Measurements from ENCODE around the gene MDM4. TPM values are rescaled to one million over a fixed set of nuclear protein-coding genes. Genes with fewer than 3 reads are reported as not detected.

Gene MDM4
- total RNA-seq, 2 donors from 2014 or later, result 65.5 to 161 TPM

GRCh38 chr1:204475656-204476432 is 40.4 kb upstream of the MDM4 start:
- Histone ChIP-seq H3K27me3 (ENCODE audit: control insufficient read depth, insufficient read depth, low read length, poor library complexity, severe bottlenecking) (no peaks in the 10 kb centered on the region), H3K4me3 (ENCODE audit: low read length) (no peak overlapping the region), H3K4me1 (ENCODE audit: control insufficient read depth, insufficient read depth, low read length) (no peaks in the 10 kb centered on the region), H3K9me3 (ENCODE audit: control insufficient read depth, low read length) (no peaks in the 10 kb centered on the region), H3K27ac (ENCODE audit: low read depth, low read length) (no peak overlapping the region), H3K36me3 (ENCODE audit: control insufficient read depth, insufficient read depth, low read length) (peaks cover under 1% of the 10 kb centered on the region), H3K9ac (ENCODE audit: extremely low read depth, low read length, poor library complexity, severe bottlenecking) (no peak overlapping the region)
- Mint-ChIP-seq H3K27ac (no peak overlapping the region), H3K9me3 (no peaks in the 10 kb centered on the region), H3K4me3 (no peak overlapping the region), H3K36me3 (ENCODE audit: low read depth) (peaks cover 3% of the 10 kb centered on the region), H3K27me3 (ENCODE audit: insufficient read depth) (peaks cover 4% of the 10 kb centered on the region), H3K4me1 (peaks cover 31% of the 10 kb centered on the region)
- TF ChIP-seq, protein P1, sequence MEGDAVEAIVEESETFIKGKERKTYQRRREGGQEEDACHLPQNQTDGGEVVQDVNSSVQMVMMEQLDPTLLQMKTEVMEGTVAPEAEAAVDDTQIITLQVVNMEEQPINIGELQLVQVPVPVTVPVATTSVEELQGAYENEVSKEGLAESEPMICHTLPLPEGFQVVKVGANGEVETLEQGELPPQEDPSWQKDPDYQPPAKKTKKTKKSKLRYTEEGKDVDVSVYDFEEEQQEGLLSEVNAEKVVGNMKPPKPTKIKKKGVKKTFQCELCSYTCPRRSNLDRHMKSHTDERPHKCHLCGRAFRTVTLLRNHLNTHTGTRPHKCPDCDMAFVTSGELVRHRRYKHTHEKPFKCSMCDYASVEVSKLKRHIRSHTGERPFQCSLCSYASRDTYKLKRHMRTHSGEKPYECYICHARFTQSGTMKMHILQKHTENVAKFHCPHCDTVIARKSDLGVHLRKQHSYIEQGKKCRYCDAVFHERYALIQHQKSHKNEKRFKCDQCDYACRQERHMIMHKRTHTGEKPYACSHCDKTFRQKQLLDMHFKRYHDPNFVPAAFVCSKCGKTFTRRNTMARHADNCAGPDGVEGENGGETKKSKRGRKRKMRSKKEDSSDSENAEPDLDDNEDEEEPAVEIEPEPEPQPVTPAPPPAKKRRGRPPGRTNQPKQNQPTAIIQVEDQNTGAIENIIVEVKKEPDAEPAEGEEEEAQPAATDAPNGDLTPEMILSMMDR (conservative IDR thresholded peaks at IDR 0.05), result no peak
- 89 to 97% methylated on average over 7 to 9 of the region's 9 CpGs for WGBS, 2 experiments (ENCODE audit: insufficient coverage in 1 of 2, insufficient read length in 1 of 2)
- DNase-seq, result no peak

DNA sequence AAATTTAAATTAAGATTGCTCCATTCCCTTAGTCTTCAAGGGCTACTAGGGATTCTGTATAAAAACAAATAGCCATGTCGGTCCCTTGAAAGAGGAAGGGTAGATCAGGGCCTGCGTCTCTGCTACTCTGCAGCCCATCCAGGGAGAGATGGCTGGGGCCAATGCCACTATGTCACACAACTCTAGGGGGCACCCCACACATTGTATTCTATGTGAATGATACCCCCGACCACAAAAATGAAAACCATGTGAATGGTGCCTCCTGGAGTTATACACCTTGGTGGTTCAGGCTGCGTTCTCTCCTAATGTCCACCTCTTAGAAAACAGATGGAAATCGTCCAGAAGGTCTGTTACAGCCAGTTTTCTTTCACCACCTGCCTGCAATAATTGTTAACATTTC is 39.6 kb upstream of the MDM4 start:
- no peak overlapping the region for H3K27ac Mint-ChIP-seq
- 76 to 85% methylated on average over 3 to 5 of the region's 5 CpGs for WGBS, 2 experiments (ENCODE audit: insufficient coverage in 1 of 2, insufficient read length in 1 of 2)

GRCh38 chr1:204477036-204477740 is 39.0 kb upstream of the MDM4 start:
- H3K27ac ChIP-seq (ENCODE audit: low read depth, low read length), result no peak overlapping the region
- H3K36me3 Mint-ChIP-seq (ENCODE audit: low read depth), result peaks cover 3% of the 10 kb centered on the region
- 92 to 95% methylated on average over 4 to 5 of the region's 5 CpGs for WGBS, 2 experiments (ENCODE audit: insufficient coverage in 1 of 2, insufficient read length in 1 of 2)
- H3K9me3 ChIP-seq (ENCODE audit: control insufficient read depth, low read length), result no peaks in the 10 kb centered on the region
- TF ChIP-seq, protein P1 (conservative IDR thresholded peaks at IDR 0.05), result no peak
- no peak overlapping the region for H3K4me3 Mint-ChIP-seq
- H3K4me3 ChIP-seq (ENCODE audit: low read length), result no peak overlapping the region
- no peak overlapping the region for H3K9ac ChIP-seq (ENCODE audit: extremely low read depth, low read length, poor library complexity, severe bottlenecking)
- DNase-seq, result no peak
- no peak overlapping the region for H3K27ac Mint-ChIP-seq
- H3K36me3 ChIP-seq (ENCODE audit: control insufficient read depth, insufficient read depth, low read length), result no peaks in the 10 kb centered on the region
- no peaks in the 10 kb centered on the region for H3K27me3 ChIP-seq (ENCODE audit: control insufficient read depth, insufficient read depth, low read length, poor library complexity, severe bottlenecking)
- peaks cover 39% of the 10 kb centered on the region for H3K4me1 Mint-ChIP-seq
- no peaks in the 10 kb centered on the region for H3K9me3 Mint-ChIP-seq
- peaks cover 4% of the 10 kb centered on the region for H3K27me3 Mint-ChIP-seq (ENCODE audit: insufficient read depth)
- peaks cover 5% of the 10 kb centered on the region for H3K4me1 ChIP-seq (ENCODE audit: control insufficient read depth, insufficient read depth, low read length)

More for the DNA sequence above, 39.6 kb upstream of the MDM4 start:
- Histone ChIP-seq H3K9me3 (ENCODE audit: control insufficient read depth, low read length) (no peaks in the 10 kb centered on the region), H3K4me1 (ENCODE audit: control insufficient read depth, insufficient read depth, low read length) (peaks cover under 1% of the 10 kb centered on the region), H3K27me3 (ENCODE audit: control insufficient read depth, insufficient read depth, low read length, poor library complexity, severe bottlenecking) (no peaks in the 10 kb centered on the region), H3K4me3 (ENCODE audit: low read length) (no peak overlapping the region), H3K27ac (ENCODE audit: low read depth, low read length) (no peak overlapping the region), H3K9ac (ENCODE audit: extremely low read depth, low read length, poor library complexity, severe bottlenecking) (no peak overlapping the region), H3K36me3 (ENCODE audit: control insufficient read depth, insufficient read depth, low read length) (no peaks in the 10 kb centered on the region)
- peaks cover 4% of the 10 kb centered on the region for H3K27me3 Mint-ChIP-seq (ENCODE audit: insufficient read depth)
- TF ChIP-seq, protein P1 (conservative IDR thresholded peaks at IDR 0.05), result peak; percentile 53
- no peak overlapping the region for H3K4me3 Mint-ChIP-seq
- H3K36me3 Mint-ChIP-seq (ENCODE audit: low read depth), result peaks cover 3% of the 10 kb centered on the region
- no peaks in the 10 kb centered on the region for H3K9me3 Mint-ChIP-seq
- no peak for DNase-seq
- H3K4me1 Mint-ChIP-seq, result peaks cover 34% of the 10 kb centered on the region
